A549 (cell line): Measurements from ENCODE around the gene MPP3. TPM values are rescaled to one million over a fixed set of nuclear protein-coding genes. Genes with fewer than 3 reads are reported as not detected.

Source experiments
- ATAC-seq, 2 experiments: fragments of 200-7000 bp in 1 of 2; fragments of >200 bp in 1 of 2; cut with Nextera tagmentation in 1 of 2; cut with Tn5 transposase in 1 of 2; 3 replicates each; pipeline versions ENCODE4 v1.8.0 to v1.9.1; 2018 to 2020; ENCODE audit warnings: mild to moderate bottlenecking in 1 of 2, moderate library complexity in 1 of 2
- CTCF ChIA-PET: fragments of 300-600 bp; sonication (Branson Sonifier 250); formaldehyde crosslinking; extraction: SDS; loops from one replicate; lab custom pipeline; 2021; ENCODE audit warnings: antibody characterized with exemption, inconsistent platforms; lab: Yijun Ruan, JAX
- POLR2A ChIA-PET: fragments of 350-600 bp; formaldehyde crosslinking; extraction: SDS; loops from one replicate; lab custom pipeline; 2021; ENCODE audit warnings: antibody characterized with exemption, inconsistent platforms; lab: Yijun Ruan, JAX
- DNase-seq, 2 experiments: peaks; one replicate each; pipeline versions ENCODE4 v3.0.0 to v3.0.0-alpha.2; 2011 to 2016; ENCODE audit warnings: low read depth in 1 of 2, low spot score in 1 of 2
- FAIRE-seq: peaks from 2 replicates; lab custom pipeline; 2011; peaks lifted over from hg19 to GRCh38; lab: Jason Lieb, UNC
- H3K27ac ChIP-seq, 2 experiments: fragments of >200 bp; sonication (Bioruptor Twin); formaldehyde crosslinking; 3 replicates each; pipeline ENCODE4 v1.5.1; 2016 to 2017
- H3K4me1 ChIP-seq: fragments of >200 bp; sonication (Bioruptor Twin); formaldehyde crosslinking; 3 replicates; pipeline ENCODE4 v1.6.1; 2016
- H3K4me2 ChIP-seq: fragments of >200 bp; sonication (Bioruptor Twin); formaldehyde crosslinking; 3 replicates; pipeline ENCODE4 v1.6.1; 2016
- H3K4me3 ChIP-seq: fragments of >200 bp; sonication (Bioruptor Twin); formaldehyde crosslinking; 3 replicates; pipeline ENCODE4 v1.5.1; 2016
- H3K9me3 ChIP-seq: fragments of >200 bp; sonication (Bioruptor Twin); formaldehyde crosslinking; 3 replicates; pipeline ENCODE4 v1.6.1; 2016
- BHLHE40 ChIP-seq: IDR thresholded peaks from 2 replicates; pipeline ENCODE4 v1.6.1; 2012; ENCODE audit warnings: low read depth, low read length, inconsistent platforms
- CHD4 ChIP-seq: fragments of 200-600 bp; sonication (generic); IDR thresholded peaks from 2 replicates; pipeline ENCODE4 v1.6.1; 2016; ENCODE audit warnings: antibody characterized with exemption, mild to moderate bottlenecking, borderline replicate concordance
- E2F6 ChIP-seq: IDR thresholded peaks from 2 replicates; pipeline ENCODE4 v1.6.1; 2012; ENCODE audit warnings: low read depth, borderline replicate concordance
- ELK1 ChIP-seq: fragments of 150-350 bp; IDR thresholded peaks from 2 replicates; pipeline ENCODE4 v1.6.1; 2014; ENCODE audit warnings: low read depth, mild to moderate bottlenecking, low read length
- GATA3 ChIP-seq: IDR thresholded peaks from 2 replicates; pipeline ENCODE4 v1.6.1; 2012; ENCODE audit warnings: borderline replicate concordance
- HEYL ChIP-seq: fragments of 250-450 bp; sonication (Bioruptor Pico); IDR thresholded peaks from 2 replicates; pipeline ENCODE4 v1.8.0; 2021; ENCODE audit warnings: mild to moderate bottlenecking, moderate library complexity
- MAZ ChIP-seq: fragments of 150-350 bp; IDR thresholded peaks from 2 replicates; pipeline ENCODE4 v1.6.1; 2014; ENCODE audit warnings: antibody characterized with exemption, low read depth, low read length, borderline replicate concordance
- MYC ChIP-seq: IDR thresholded peaks from 2 replicates; pipeline ENCODE4 v1.6.1; 2012; ENCODE audit warnings: mild to moderate bottlenecking, inconsistent platforms, low read length, improper control_type of control experiment, borderline replicate concordance
- NR3C1 ChIP-seq: fragments of >200 bp; sonication (Bioruptor Twin); formaldehyde crosslinking; IDR thresholded peaks from 3 replicates; pipeline ENCODE4 v1.6.1; 2017
- PBX3 ChIP-seq: IDR thresholded peaks from 2 replicates; pipeline ENCODE4 v1.6.1; 2012
- POLR2AphosphoS2 ChIP-seq: conservative IDR thresholded peaks from 2 replicates; pipeline ENCODE4 v1.6.1; 2012; ENCODE audit warnings: low read length, improper control_type of control experiment, inconsistent platforms
- RNF2 ChIP-seq: fragments of 200-600 bp; sonication (generic); IDR thresholded peaks from 2 replicates; pipeline ENCODE4 v1.6.1; 2016; ENCODE audit warnings: low read depth, mild to moderate bottlenecking, antibody characterized with exemption, moderate library complexity, borderline replicate concordance
- TFCP2L1 ChIP-seq: fragments of 250-450 bp; sonication (Bioruptor Pico); IDR thresholded peaks from 2 replicates; pipeline ENCODE4 v1.5.0; 2021; ENCODE audit warnings: mild to moderate bottlenecking
- TP53 ChIP-seq: fragments of 250-450 bp; sonication (Bioruptor Pico); IDR thresholded peaks from 2 replicates; pipeline ENCODE4 v1.5.0; 2021; ENCODE audit warnings: mild to moderate bottlenecking, moderate library complexity
- USF2 ChIP-seq: fragments of 450-650 bp; IDR thresholded peaks from 2 replicates; pipeline ENCODE4 v1.6.1; 2014; ENCODE audit warnings: antibody characterized with exemption
- ZFP36 ChIP-seq: fragments of 450-650 bp; IDR thresholded peaks from 2 replicates; pipeline ENCODE4 v1.6.1; 2014; ENCODE audit warnings: borderline replicate concordance; ENCODE audit not compliant: partially characterized antibody
- ZSCAN20 ChIP-seq: fragments of 250-450 bp; sonication (Bioruptor Pico); IDR thresholded peaks from 2 replicates; pipeline ENCODE4 v1.8.0; 2022; ENCODE audit warnings: mild to moderate bottlenecking, moderate library complexity
- WGBS: methylation state at CpG from one replicate; pipeline ENCODE4 v1.1.6; 2017; ENCODE audit errors: missing lambda C conversion rate; 5-methylcytosine and 5-hydroxymethylcytosine counted together
- polyA plus RNA-seq, 4 experiments: library from polyadenylated mRNA; depleted of rRNA in 3 of 4; stranded (reverse); fragments of >200 nt; fragmentation: RNase III in 1 of 4; extraction: RNeasy Plus Mini Kit Qiagen cat#74134 plus additional on column Dnase treatment in 1 of 4; gene quantifications; 2 replicates in 3 of 4; 3 replicates in 1 of 4; pipeline ENCODE4 v1.2.3, GENCODE V29; 2011 to 2017

Gene MPP3
- polyA plus RNA-seq, 2 of the 4 experiments (the other 2 are of a cell fraction): 15.5 to 21.4 TPM

- DNase-seq: no peak
- no peaks in the 10 kb centered on the region for H3K4me1 ChIP-seq
- no peaks in the 10 kb centered on the region for H3K9me3 ChIP-seq
- ChIA-PET CTCF (interaction anchor here (1.1 to 1.4 kb wide), 2 partner anchors 17 to 75 kb away, joined by 3 to 4 read pairs; no protein-coding TSS in a partner anchor), POLR2A (no interaction called here)
- no peak for ATAC-seq
- peak; percentile 92 for FAIRE-seq
- no peak overlapping the region for H3K27ac ChIP-seq
- H3K4me3 ChIP-seq: no peak overlapping the region
- no peak for TF ChIP-seq POLR2AphosphoS2
- TF ChIP-seq PBX3: no peak
- no peak for TF ChIP-seq NR3C1
- TF ChIP-seq MYC: no peak
- TF ChIP-seq ZFP36: no peak
- no peak for TF ChIP-seq CHD4
- TF ChIP-seq TP53 (CRISPR knock-in tag): no peak
- TF ChIP-seq HEYL: no peak
- no peak for TF ChIP-seq BHLHE40
- no peak for TF ChIP-seq TFCP2L1
- no peak for TF ChIP-seq MAZ
- no peak for TF ChIP-seq GATA3
- TF ChIP-seq ZSCAN20 (CRISPR knock-in tag): no peak
- TF ChIP-seq, all 56 proteins: peak for 0
- no peak overlapping the region for H3K4me2 ChIP-seq
Measured at GRCh38 chr17:43805117-43805516, 27.8 kb downstream of the MPP3 start.

- peak; percentile 39 for FAIRE-seq
- ChIA-PET POLR2A (no interaction called here), CTCF (interaction anchor here (0.8 to 1.4 kb wide), 4 partner anchors 12 to 77 kb away, joined by 3 to 4 read pairs (median 4); no protein-coding TSS in a partner anchor)
- Histone ChIP-seq H3K27ac (no peak overlapping the region), H3K4me3 (no peak overlapping the region), H3K9me3 (0 out of 3 replicates have a peak, but pooled peaks cover 4% of the 10 kb centered on the region), H3K4me1 (no peaks in the 10 kb centered on the region), H3K4me2 (no peak overlapping the region)
- no peak for ATAC-seq
- DNase-seq: no peak
- 87% methylated on average over 4 of the region's 4 CpGs for WGBS
- no peak for TF ChIP-seq USF2
Measured at GRCh38 chr17:43803758-43804157, 29.2 kb downstream of the MPP3 start.

GRCh38 chr17:43801844-43802243, 31.1 kb downstream of the MPP3 start:
- POLR2A ChIA-PET: no interaction called here
- CTCF ChIA-PET: interaction anchor here (1.2 to 1.7 kb wide), 2 partner anchors 29 to 44 kb away, joined by 4 to 7 read pairs; no protein-coding TSS in a partner anchor
- Histone ChIP-seq H3K27ac (no peak overlapping the region), H3K9me3 (peaks cover 16% of the 10 kb centered on the region; the same call in 2 of the 3 replicates), H3K4me2 (no peak overlapping the region), H3K4me1 (no peaks in the 10 kb centered on the region), H3K4me3 (no peak overlapping the region)
- no peak for TF ChIP-seq RNF2
- no peak for TF ChIP-seq CHD4
- no peak for TF ChIP-seq ELK1
- no peak for TF ChIP-seq E2F6
- WGBS: 81% methylated on average over 3 of the region's 3 CpGs
- DNase-seq: no peak
- no peak for ATAC-seq
- FAIRE-seq: peak; percentile 46
